ENCODE data around the gene CD177. TPM values are rescaled to one million over a fixed set of nuclear protein-coding genes. Genes with fewer than 3 reads are reported as not detected.
"Not testable (repeated sequence)": the region's sequence is repeated elsewhere in the genome, so short reads cannot be mapped to it uniquely, and the experiment has no call there.

CD177 gene
- total and polyA plus RNA-seq, 7 donors = 0.14 to 91.8 (median 58.4) TPM; not detected in 3

DNA sequence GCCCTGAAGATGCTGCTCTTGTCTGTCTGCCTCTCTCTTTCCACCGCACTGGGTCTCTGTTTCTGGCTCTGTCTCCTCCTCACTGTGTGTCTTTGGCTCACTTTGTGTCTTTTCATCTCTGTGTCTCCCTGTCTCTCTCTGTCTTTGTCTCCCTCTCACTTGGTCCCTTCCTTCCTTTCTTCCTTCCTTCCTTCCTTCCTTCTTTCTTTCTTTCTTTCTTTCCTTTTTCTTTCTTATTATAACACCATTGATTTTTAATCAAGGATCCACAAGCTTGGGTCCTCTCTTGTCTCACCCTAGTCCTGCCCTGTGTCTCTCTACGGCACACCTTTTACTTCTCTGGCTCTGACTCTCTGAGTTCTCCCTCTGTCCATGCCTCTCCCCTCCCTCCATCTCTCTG, 14.3 kb downstream of the CD177 start:
- Histone ChIP-seq H3K36me3 (no peaks in the 10 kb centered on the region), H3K4me3 (no peak overlapping the region), H3K27ac (no peak overlapping the region), H3K4me1 (no peaks in the 10 kb centered on the region), H3K27me3 (peaks cover 0 to 6% (median 0%) of the 10 kb centered on the region in 3 donors), H3K9me3 (no peaks in the 10 kb centered on the region)
- TF ChIP-seq, protein P1, sequence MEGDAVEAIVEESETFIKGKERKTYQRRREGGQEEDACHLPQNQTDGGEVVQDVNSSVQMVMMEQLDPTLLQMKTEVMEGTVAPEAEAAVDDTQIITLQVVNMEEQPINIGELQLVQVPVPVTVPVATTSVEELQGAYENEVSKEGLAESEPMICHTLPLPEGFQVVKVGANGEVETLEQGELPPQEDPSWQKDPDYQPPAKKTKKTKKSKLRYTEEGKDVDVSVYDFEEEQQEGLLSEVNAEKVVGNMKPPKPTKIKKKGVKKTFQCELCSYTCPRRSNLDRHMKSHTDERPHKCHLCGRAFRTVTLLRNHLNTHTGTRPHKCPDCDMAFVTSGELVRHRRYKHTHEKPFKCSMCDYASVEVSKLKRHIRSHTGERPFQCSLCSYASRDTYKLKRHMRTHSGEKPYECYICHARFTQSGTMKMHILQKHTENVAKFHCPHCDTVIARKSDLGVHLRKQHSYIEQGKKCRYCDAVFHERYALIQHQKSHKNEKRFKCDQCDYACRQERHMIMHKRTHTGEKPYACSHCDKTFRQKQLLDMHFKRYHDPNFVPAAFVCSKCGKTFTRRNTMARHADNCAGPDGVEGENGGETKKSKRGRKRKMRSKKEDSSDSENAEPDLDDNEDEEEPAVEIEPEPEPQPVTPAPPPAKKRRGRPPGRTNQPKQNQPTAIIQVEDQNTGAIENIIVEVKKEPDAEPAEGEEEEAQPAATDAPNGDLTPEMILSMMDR (IDR thresholded peaks at IDR 0.05) = no peak
- TF ChIP-seq POLR2A (IDR thresholded peaks at IDR 0.05) (no peak), EP300 (IDR thresholded peaks at IDR 0.05) (no peak), POLR2AphosphoS5 (IDR thresholded peaks at IDR 0.05) (no peak)
- no peak for DNase-seq
- 88 to 93% methylated on average over 2 of the region's 2 CpGs for WGBS, 2 donors
- intact Hi-C loops (cut with DNase I) = no loop called here

DNA sequence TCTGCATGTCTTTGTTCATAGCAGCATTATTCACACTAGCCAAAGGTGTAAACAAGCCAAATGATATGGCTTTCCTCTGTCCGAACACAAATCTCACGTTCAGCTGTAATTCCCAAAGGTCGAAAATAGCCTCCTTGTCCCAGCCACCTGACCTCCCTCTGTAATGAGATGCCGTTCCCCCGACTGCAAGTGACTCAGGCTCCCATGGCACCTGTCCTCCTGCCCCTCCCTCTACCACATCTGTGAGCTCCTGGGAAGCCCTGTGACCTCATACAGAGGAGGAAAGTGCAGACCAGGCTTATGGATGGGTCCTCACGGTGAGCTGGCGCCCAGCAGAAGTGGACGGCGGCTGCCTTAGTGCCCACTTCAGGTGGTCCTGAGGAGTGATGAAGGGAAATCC, 15.4 kb downstream of the CD177 start:
- H3K27me3 ChIP-seq; H3K36me3 ChIP-seq; H3K4me3 ChIP-seq; DNase-seq; H3K27ac ChIP-seq; H3K9me3 ChIP-seq; intact Hi-C loops (cut with DNase I); H3K4me1 ChIP-seq: not testable (repeated sequence)
- WGBS, 2 donors = 47 to 62% methylated on average over 5 of the region's 9 CpGs

DNA sequence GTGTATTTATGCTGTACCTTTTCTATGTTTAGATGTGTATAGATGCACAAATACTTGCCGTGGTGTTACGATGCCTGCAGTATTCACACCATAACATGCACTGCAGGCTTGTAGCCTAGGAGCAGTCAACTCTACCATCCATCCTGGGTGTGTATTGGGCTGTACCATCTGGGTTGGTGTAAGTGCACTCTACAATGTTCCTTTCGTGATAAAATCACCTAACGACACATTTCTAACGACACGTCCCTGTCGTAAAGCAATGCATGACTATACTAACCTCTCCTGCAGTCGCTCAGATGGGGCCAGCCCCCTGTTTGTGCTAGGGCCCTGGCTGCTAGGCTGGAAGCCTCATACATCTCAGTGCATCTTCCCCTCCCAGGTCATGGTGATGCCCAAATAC, 18.4 kb downstream of the CD177 start:
- Histone ChIP-seq H3K27ac (no peak overlapping the region), H3K4me1 (no peaks in the 10 kb centered on the region), H3K9me3 (no peaks in the 10 kb centered on the region), H3K4me3 (no peak overlapping the region), H3K27me3 (no peaks in the 10 kb centered on the region), H3K36me3 (no peaks in the 10 kb centered on the region)
- no peak for DNase-seq
- TF ChIP-seq, protein P1 (IDR thresholded peaks at IDR 0.05) = no peak
- TF ChIP-seq POLR2A (IDR thresholded peaks at IDR 0.05) (no peak), POLR2AphosphoS5 (IDR thresholded peaks at IDR 0.05) (no peak), EP300 (IDR thresholded peaks at IDR 0.05) (no peak)
- intact Hi-C loops (cut with DNase I) = no loop called here
- 43 to 71% methylated on average over 8 of the region's 8 CpGs for WGBS, 2 donors

DNA sequence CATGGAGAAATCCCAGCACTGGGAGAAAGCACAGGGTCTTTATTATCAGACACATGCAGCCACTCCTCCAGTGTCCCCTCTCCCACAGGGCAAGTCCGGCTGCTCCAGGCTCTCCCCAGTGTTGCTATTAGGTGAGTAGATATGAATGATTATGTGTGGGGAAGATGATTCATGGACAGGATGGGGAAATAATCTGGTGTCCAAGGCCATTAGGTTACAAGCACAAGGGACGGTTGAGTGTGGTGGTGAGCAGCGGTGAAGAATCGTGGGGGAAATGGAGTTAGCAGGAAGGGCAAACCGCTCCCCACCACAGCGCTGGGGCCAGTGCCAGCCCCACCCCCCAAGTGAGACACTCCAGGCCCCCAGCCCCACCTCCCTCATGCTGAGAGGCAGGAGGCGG, 19.0 kb downstream of the CD177 start:
- Histone ChIP-seq H3K4me1 (no peaks in the 10 kb centered on the region), H3K36me3 (no peaks in the 10 kb centered on the region), H3K4me3 (no peak overlapping the region), H3K9me3 (no peaks in the 10 kb centered on the region), H3K27ac (no peak overlapping the region), H3K27me3 (no peaks in the 10 kb centered on the region)
- TF ChIP-seq POLR2AphosphoS5 (IDR thresholded peaks at IDR 0.05) (no peak), EP300 (IDR thresholded peaks at IDR 0.05) (no peak), POLR2A (IDR thresholded peaks at IDR 0.05) (no peak)
- TF ChIP-seq, protein P1 (IDR thresholded peaks at IDR 0.05) = no peak
- 72 to 89% methylated on average over 7 of the region's 7 CpGs for WGBS, 2 donors
- intact Hi-C loops (cut with DNase I) = no loop called here
- no peak for DNase-seq

DNA sequence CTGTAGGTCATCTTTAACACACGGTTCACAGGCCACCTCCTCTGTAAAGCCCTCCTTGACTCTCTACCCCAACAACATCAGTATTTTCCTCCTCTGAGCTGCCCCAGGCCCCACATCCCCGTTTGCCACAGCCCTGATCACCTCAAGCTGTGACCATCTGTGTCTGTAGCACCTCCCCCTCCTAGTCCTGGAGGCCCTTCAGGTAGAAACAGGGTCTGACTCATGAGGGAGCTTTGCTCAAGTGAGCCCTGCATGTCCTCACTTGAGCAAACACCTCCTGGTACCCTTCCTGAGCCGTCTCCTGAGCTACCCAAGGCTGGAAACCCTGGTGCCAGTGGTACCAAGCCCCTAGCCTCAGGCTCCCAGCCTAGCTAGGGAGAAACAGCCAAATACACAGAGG, 24.1 kb downstream of the CD177 start:
- DNase-seq; H3K36me3 ChIP-seq; H3K27ac ChIP-seq; intact Hi-C loops (cut with DNase I); H3K4me1 ChIP-seq; H3K4me3 ChIP-seq; H3K9me3 ChIP-seq: not testable (repeated sequence)
- no CpG with 5 or more reads among the region's 3 CpGs for WGBS, 2 donors
- H3K27me3 ChIP-seq = peaks cover 0 to 20% (median 0%) of the 10 kb centered on the region in 3 donors

DNA sequence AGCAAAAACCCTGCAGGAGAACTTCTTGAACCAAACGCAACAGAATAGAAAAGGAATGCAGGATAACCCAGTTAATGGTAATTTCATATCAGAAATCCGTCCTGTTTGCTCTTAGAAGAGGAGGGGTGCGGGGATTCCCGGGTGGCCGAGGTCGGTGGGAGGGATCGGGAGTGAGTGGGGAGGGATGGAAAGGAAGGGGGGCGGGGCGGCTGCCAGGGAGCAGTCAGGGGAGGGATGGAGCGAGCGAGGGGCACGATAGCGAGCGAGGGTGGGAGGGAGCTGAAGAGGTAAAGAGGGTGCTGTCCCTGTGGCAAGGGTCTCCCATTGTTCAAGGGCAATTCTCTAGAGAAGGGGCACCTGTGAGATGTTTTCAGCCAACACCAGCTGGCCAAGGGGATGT, 26.5 kb downstream of the CD177 start:
- intact Hi-C loops (cut with DNase I) = no loop called here
- Histone ChIP-seq H3K36me3 (no peaks in the 10 kb centered on the region), H3K4me1 (no peaks in the 10 kb centered on the region), H3K27me3 (peaks cover 0 to 20% (median 0%) of the 10 kb centered on the region in 3 donors), H3K27ac (no peak overlapping the region), H3K4me3 (no peak overlapping the region), H3K9me3 (no peaks in the 10 kb centered on the region)
- 55 to 58% methylated on average over 14 of the region's 14 CpGs for WGBS, 2 donors
- no peak for DNase-seq
- TF ChIP-seq POLR2A (IDR thresholded peaks at IDR 0.05) (no peak), EP300 (IDR thresholded peaks at IDR 0.05) (no peak), POLR2AphosphoS5 (IDR thresholded peaks at IDR 0.05) (no peak)
- TF ChIP-seq, protein P1 (IDR thresholded peaks at IDR 0.05) = no peak
